Caco-2 (cell line): ENCODE data around the gene SHOC2. TPM values are rescaled to one million over a fixed set of nuclear protein-coding genes. Genes with fewer than 3 reads are reported as not detected.
A peak's percentile ranks its signal among the peaks of the same experiment; 100 is the strongest.
"Not testable (repeated sequence)": the region's sequence is repeated elsewhere in the genome, so short reads cannot be mapped to it uniquely, and the experiment has no call there.

Source experiments
- BruUV-seq: library from RNA; stranded (reverse); fragments of 400-500 nt; replicated peaks from 2 replicates; lab custom pipeline; 2021; lab: Mats Ljungman, UMichigan
- CTCF ChIA-PET: fragments of 300-600 bp; sonication (Branson Sonifier 250); formaldehyde crosslinking; loops from one replicate; lab custom pipeline; 2022; ENCODE audit warnings: antibody characterized with exemption; lab: Charles Lee
- POLR2A ChIA-PET: fragments of 300-600 bp; sonication (Branson Sonifier 250); formaldehyde crosslinking; loops from one replicate; lab custom pipeline; 2022; ENCODE audit warnings: antibody characterized with exemption; lab: Charles Lee
- DNase-seq, 2 experiments: peaks; one replicate each; pipeline versions ENCODE4 v3.0.0 to v3.0.0-alpha.2; 2020 to 2022
- H3K27me3 ChIP-seq: replicated peaks from 2 replicates; pipeline ENCODE4 v1.6.0; 2011; ENCODE audit warnings: low read length; ENCODE audit not compliant: control insufficient read depth, insufficient read depth
- H3K36me3 ChIP-seq: 2 replicates; pipeline ENCODE4 v1.5.1; 2011; ENCODE audit warnings: low read length; ENCODE audit not compliant: control insufficient read depth, insufficient read depth
- H3K4me1 ChIP-seq: fragments of 250-450 bp; sonication (Bioruptor Pico); 2 replicates; pipeline ENCODE4 v1.5.1; 2020; ENCODE audit warnings: mild to moderate bottlenecking
- H3K4me3 ChIP-seq: 2 replicates; pipeline ENCODE4 v1.5.1; 2011; ENCODE audit warnings: low read depth, mild to moderate bottlenecking, control low read depth, low read length
- H3K9me3 ChIP-seq: fragments of 250-450 bp; sonication (Bioruptor Pico); 2 replicates; pipeline ENCODE4 v1.5.1; 2020; ENCODE audit warnings: mild to moderate bottlenecking, moderate library complexity
- H3K27ac Mint-ChIP-seq: one replicate; pipeline ENCODE4 v1.8.0; 2022; ENCODE audit warnings: mixed read lengths; ENCODE audit not compliant: unreplicated experiment
- H3K27me3 Mint-ChIP-seq: one replicate; pipeline ENCODE4 v1.8.0; 2022; ENCODE audit warnings: mixed read lengths; ENCODE audit not compliant: insufficient read depth, unreplicated experiment
- H3K36me3 Mint-ChIP-seq: one replicate; pipeline ENCODE4 v1.8.0; 2022; ENCODE audit warnings: mild to moderate bottlenecking, mixed read lengths; ENCODE audit not compliant: insufficient read depth, unreplicated experiment
- H3K4me1 Mint-ChIP-seq: one replicate; pipeline ENCODE4 v1.8.0; 2022; ENCODE audit warnings: low read depth, mixed read lengths; ENCODE audit not compliant: unreplicated experiment
- H3K4me3 Mint-ChIP-seq: one replicate; pipeline ENCODE4 v1.8.0; 2022; ENCODE audit warnings: mild to moderate bottlenecking, moderate library complexity, mixed read lengths; ENCODE audit not compliant: unreplicated experiment
- H3K9me3 Mint-ChIP-seq: one replicate; pipeline ENCODE4 v1.8.0; 2022; ENCODE audit warnings: mixed read lengths; ENCODE audit not compliant: unreplicated experiment
- CTCF ChIP-seq, 2 experiments: fragments of 200-600 bp in 1 of 2; IDR thresholded peaks; 1 replicate in 1 of 2; 2 replicates in 1 of 2; pipeline versions ENCODE4 v1.5.1 to v1.8.0; 2011 to 2022; ENCODE audit warnings: antibody characterized with exemption in 1 of 2, control low read depth in 1 of 2, inconsistent platforms in 1 of 2, low read depth in 1 of 2, low read length in 1 of 2, mild to moderate bottlenecking in 1 of 2, moderate library complexity in 1 of 2; ENCODE audit not compliant: insufficient read depth in 1 of 2, severe bottlenecking in 1 of 2, unreplicated experiment in 1 of 2
- intact Hi-C: fragments of 100-400 bp; cut with micrococcal nuclease; formaldehyde crosslinking; loops from one replicate; pipeline ENCODE4 v1.10.0; 2022; ENCODE audit not compliant: unreplicated experiment
- total RNA-seq: library from RNA; stranded (reverse); gene quantifications from 2 replicates; pipeline ENCODE4 v1.2.3, GENCODE V29; 2022

The SHOC2 gene
- total RNA-seq, 1 experiment from 2014 or later, result 38.5 TPM

- BruUV-seq, result no TSS peak
- Mint-ChIP-seq H3K4me1 (peaks cover 15% of the 10 kb centered on the region), H3K27ac (no peak overlapping the region), H3K27me3 (no peaks in the 10 kb centered on the region), H3K4me3 (no peak overlapping the region), H3K36me3 (peaks cover 13% of the 10 kb centered on the region), H3K9me3 (no peaks in the 10 kb centered on the region)
- no peaks in the 10 kb centered on the region for H3K27me3 ChIP-seq
- H3K4me3 ChIP-seq, result no peak overlapping the region
- no peak for DNase-seq
- no peak for TF ChIP-seq CTCF (IDR thresholded peaks at IDR 0.05; ENCODE audit: insufficient read depth in 1 of 2, low read depth in 1 of 2, low read length in 1 of 2, severe bottlenecking in 1 of 2, unreplicated experiment in 1 of 2)
- no peaks in the 10 kb centered on the region for H3K9me3 ChIP-seq
- H3K36me3 ChIP-seq, result no peaks in the 10 kb centered on the region
- 0 out of 2 replicates have a peak, but pooled peaks cover 4% of the 10 kb centered on the region for H3K4me1 ChIP-seq
- ChIA-PET CTCF (no interaction called here), POLR2A (no interaction called here)
- intact Hi-C loops, result loop anchor here (10.0 kb wide), 1 partner anchor 610 kb away; the partner anchor contains the start of gene SMNDC1
These were observed 4.4 kb upstream of the SHOC2 start for GRCh38 chr10:110915035-110915434.

GRCh38 chr10:110915600-110915999 lies 3.8 kb upstream of the SHOC2 start:
- H3K9me3 Mint-ChIP-seq, H3K27ac Mint-ChIP-seq, POLR2A ChIA-PET, H3K4me3 ChIP-seq, H3K27me3 Mint-ChIP-seq, DNase-seq, H3K36me3 ChIP-seq, H3K4me1 ChIP-seq, H3K27me3 ChIP-seq, H3K4me3 Mint-ChIP-seq, H3K9me3 ChIP-seq, CTCF ChIA-PET, BruUV-seq: not testable (repeated sequence)
- intact Hi-C loops, result loop anchor here (10.0 kb wide), 1 partner anchor 611 kb away; the partner anchor contains the start of gene SMNDC1
- Mint-ChIP-seq H3K4me1 (peaks cover 15% of the 10 kb centered on the region), H3K36me3 (peaks cover 13% of the 10 kb centered on the region)

- H3K36me3 Mint-ChIP-seq, result peaks cover 13% of the 10 kb centered on the region
- H3K4me3 Mint-ChIP-seq, result peak overlapping the region; percentile 79
- peak in 1 of 2 experiments; percentile 13 for DNase-seq
- peak overlapping the region; percentile 100 for H3K27ac Mint-ChIP-seq
- Histone ChIP-seq H3K4me1 (peaks cover 12% of the 10 kb centered on the region; the same call in 1 of the 2 replicates), H3K4me3 (no peak overlapping the region), H3K27me3 (no peaks in the 10 kb centered on the region), H3K36me3 (no peaks in the 10 kb centered on the region), H3K9me3 (no peaks in the 10 kb centered on the region)
- no peaks in the 10 kb centered on the region for H3K9me3 Mint-ChIP-seq
- ChIA-PET CTCF (interaction anchor here (0.5 kb wide), 1 partner anchor 44 kb away, joined by 3 read pairs; no protein-coding TSS in a partner anchor), POLR2A (interaction anchor here (0.6 kb wide), 1 partner anchor 71 kb away, joined by 3 read pairs; no protein-coding TSS in a partner anchor)
- TF ChIP-seq CTCF (IDR thresholded peaks at IDR 0.05; ENCODE audit: insufficient read depth in 1 of 2, low read depth in 1 of 2, low read length in 1 of 2, severe bottlenecking in 1 of 2, unreplicated experiment in 1 of 2), result no peak
- intact Hi-C loops, result loop anchor here (10.0 kb wide), 1 partner anchor 612 kb away; the partner anchor contains the start of gene SMNDC1
- no TSS peak for BruUV-seq
- H3K27me3 Mint-ChIP-seq, result no peaks in the 10 kb centered on the region
- H3K4me1 Mint-ChIP-seq, result peaks cover 15% of the 10 kb centered on the region
These were observed 2.7 kb upstream of the SHOC2 start for GRCh38 chr10:110916554-110917346.
